ENCODE measurements around the gene CBLL2. TPM values are rescaled to one million over a fixed set of nuclear protein-coding genes. Genes with fewer than 3 reads are reported as not detected.

CBLL2 gene
- total RNA-seq, 1 donor: not detected

DNA sequence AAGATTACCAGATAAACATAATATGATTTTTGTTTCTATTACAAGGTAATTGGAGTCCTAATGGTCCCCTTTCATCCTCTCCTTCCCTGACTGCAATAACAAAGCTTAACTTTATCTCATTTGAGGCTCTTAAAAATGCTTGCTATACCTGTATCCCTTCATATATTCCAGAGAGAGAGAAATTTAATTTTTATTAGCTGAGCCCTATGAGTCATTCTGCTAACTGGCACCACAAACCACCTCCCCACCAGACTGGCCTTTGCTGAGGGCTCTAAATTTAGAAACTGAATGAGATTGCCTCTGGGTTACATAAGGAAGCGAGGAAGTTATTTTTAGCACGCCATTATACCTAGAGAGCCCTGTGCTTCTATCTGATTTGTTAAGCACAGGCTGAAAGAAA is 27.4 kb downstream of the CBLL2 start:
- H3K4me3 ChIP-seq (ENCODE audit: low read depth, low read length): no peak overlapping the region
- TF ChIP-seq, protein P1, sequence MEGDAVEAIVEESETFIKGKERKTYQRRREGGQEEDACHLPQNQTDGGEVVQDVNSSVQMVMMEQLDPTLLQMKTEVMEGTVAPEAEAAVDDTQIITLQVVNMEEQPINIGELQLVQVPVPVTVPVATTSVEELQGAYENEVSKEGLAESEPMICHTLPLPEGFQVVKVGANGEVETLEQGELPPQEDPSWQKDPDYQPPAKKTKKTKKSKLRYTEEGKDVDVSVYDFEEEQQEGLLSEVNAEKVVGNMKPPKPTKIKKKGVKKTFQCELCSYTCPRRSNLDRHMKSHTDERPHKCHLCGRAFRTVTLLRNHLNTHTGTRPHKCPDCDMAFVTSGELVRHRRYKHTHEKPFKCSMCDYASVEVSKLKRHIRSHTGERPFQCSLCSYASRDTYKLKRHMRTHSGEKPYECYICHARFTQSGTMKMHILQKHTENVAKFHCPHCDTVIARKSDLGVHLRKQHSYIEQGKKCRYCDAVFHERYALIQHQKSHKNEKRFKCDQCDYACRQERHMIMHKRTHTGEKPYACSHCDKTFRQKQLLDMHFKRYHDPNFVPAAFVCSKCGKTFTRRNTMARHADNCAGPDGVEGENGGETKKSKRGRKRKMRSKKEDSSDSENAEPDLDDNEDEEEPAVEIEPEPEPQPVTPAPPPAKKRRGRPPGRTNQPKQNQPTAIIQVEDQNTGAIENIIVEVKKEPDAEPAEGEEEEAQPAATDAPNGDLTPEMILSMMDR (IDR thresholded peaks at IDR 0.05; ENCODE audit: insufficient read depth, low read length): no peak
- DNase-seq (ENCODE audit: low read depth): peak; percentile 84

DNA sequence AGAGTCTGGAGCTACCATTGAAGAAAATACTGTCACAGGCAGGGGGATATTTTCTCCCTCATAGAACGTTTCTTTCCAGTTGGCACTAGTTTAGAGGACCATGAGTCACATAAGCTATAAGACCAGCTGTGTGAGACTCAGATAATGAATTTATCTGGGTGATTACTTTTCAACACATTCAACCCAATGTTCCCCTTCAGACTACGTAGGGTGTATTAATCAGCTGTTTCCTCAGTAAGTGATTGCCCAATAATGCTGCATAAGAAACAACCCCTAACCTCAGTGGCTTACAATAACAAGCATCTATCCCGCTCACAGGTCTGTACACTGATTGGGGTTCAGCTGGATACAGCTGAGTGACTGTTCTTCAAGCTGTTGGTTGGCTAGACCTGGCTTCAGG is 38.1 kb downstream of the CBLL2 start:
- peak; percentile 66 for DNase-seq (ENCODE audit: low read depth)
- TF ChIP-seq, protein P1 (IDR thresholded peaks at IDR 0.05; ENCODE audit: insufficient read depth, low read length): no peak

DNA sequence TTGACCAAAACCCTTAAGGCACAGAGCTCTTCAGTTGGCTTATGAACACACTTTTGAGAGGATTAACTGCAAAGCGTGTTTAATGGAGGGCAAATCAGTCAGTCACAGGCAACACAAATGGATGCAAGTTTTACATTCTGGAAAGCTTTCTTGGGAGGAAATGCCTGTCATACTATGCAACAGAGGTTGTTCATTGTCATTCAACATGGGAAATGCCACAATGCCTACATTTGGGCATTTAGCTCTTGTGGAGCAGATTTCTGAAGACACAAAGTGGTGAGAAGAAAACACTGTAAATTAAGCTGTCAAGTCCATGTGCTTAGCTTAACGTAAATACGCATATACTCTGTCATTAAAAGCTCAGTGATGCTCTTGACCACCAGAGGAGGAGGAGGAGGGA is 41.1 kb downstream of the CBLL2 start:
- DNase-seq (ENCODE audit: low read depth): no peak
- H3K4me3 ChIP-seq (ENCODE audit: low read depth, low read length): no peak overlapping the region
- TF ChIP-seq, protein P1 (IDR thresholded peaks at IDR 0.05; ENCODE audit: insufficient read depth, low read length): no peak

More for the DNA sequence above, 38.1 kb downstream of the CBLL2 start:
- no peak overlapping the region for H3K4me3 ChIP-seq (ENCODE audit: low read depth, low read length)

DNA sequence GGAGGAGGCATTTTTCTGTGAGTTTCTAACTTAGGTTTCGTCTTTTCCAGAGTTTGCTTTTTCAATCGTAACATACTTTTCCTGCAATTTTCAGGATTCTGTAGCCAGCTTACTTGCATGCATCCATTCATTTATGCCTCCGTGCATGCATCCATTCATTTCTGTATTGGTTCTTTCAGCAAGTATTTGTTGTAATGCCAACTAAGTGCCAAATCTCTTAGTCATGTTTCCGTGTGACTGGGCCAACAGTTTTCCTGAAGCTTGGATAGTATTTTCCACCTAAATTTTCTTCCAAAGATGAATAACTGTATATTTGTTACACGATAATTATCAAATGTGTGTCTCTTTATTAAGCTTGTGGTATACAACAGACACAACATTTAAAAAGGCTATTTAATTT is 41.5 kb downstream of the CBLL2 start:
- peak; percentile 50 for DNase-seq (ENCODE audit: low read depth)
- TF ChIP-seq, protein P1 (IDR thresholded peaks at IDR 0.05; ENCODE audit: insufficient read depth, low read length): no peak
- no peak overlapping the region for H3K4me3 ChIP-seq (ENCODE audit: low read depth, low read length)

DNA sequence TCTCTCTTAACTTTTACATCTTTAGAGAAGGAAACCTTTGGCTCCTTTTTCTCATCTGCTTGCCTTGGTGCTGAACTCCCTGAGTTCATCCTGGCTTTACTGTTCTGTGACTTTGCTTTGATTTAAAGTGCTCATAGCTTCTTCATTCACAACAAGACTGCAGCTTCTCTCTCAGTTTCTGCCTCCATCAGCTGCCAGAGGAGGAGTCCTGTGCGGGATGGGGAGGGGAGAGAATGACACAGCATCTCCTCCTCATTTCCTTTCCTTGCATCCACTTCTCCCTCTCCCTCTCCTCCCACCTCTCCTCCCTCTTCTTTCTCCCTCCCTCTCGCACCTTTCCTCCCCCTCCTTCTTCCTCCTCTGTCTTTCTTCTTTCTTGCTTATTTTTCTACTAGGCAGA is 42.0 kb downstream of the CBLL2 start:
- TF ChIP-seq, protein P1 (IDR thresholded peaks at IDR 0.05; ENCODE audit: insufficient read depth, low read length): no peak
- no peak overlapping the region for H3K4me3 ChIP-seq (ENCODE audit: low read depth, low read length)
- DNase-seq (ENCODE audit: low read depth): peak; percentile 31

DNA sequence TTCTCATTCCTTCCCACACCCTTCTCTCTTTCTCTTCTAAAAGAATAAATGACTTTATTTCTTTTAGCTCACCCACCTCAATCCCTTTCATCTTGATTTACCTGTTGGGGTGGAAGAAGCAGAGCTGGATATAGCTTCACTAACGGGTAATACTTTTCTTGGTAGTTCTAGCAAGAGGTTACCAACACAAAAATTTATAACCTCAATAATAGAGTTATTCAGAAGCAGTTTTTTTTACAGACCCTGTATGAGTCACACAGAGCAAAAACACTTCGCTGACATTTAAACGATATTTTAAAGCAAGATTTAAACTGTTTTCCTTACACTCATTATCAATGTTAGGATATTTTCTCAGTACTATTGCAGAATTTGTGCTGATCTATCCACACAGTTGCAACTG is 42.4 kb downstream of the CBLL2 start:
- DNase-seq (ENCODE audit: low read depth): no peak
- TF ChIP-seq, protein P1 (IDR thresholded peaks at IDR 0.05; ENCODE audit: insufficient read depth, low read length): no peak
- H3K4me3 ChIP-seq (ENCODE audit: low read depth, low read length): no peak overlapping the region

DNA sequence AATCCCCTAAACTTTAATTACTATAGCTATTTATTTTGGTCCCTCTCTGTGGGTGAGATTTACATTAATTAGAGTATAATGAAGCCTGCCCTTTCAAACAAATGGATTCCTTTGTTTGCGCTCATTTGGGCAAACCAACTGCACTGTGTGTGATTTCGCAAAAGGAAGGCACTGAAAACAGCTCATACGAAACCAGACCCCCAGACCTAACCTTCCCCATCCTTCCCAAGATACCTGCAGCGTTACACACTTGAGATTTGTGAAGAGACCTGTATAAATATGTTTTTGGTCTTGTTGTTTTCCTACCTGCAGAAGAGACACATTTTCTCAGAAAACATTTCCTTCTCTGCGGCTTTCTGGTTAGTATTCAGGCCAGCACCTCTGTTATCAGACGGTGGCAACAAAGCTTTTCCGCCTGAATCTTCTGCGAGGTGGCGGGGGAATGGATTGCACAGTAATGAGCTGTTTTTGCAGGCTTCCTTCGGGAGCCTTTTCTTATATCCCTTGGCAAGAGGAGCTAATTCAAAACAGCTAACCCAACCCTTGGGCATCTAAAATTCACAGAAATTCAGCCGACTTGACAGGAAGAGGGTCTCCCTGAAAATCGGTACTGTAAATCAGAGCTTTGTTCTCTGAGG is 47.6 kb downstream of the CBLL2 start:
- TF ChIP-seq, protein P1 (IDR thresholded peaks at IDR 0.05; ENCODE audit: insufficient read depth, low read length): no peak
- DNase-seq (ENCODE audit: low read depth): no peak
- H3K4me3 ChIP-seq (ENCODE audit: low read depth, low read length): no peak overlapping the region

Measured in fibroblast of the aortic adventitia (primary cell).